Activated effector memory CD4-positive, alpha-beta T cell treated with anti-CD3 and anti-CD28 coated beads, Interleukin-2, amount 50 U/mL, for 16 hours (primary cell): Measurements from ENCODE around the gene TTC32.

Experiments
- DNase-seq: peaks from one replicate; pipeline ENCODE4 v3.0.0-alpha.2; 2020

TTC32 gene

DNA sequence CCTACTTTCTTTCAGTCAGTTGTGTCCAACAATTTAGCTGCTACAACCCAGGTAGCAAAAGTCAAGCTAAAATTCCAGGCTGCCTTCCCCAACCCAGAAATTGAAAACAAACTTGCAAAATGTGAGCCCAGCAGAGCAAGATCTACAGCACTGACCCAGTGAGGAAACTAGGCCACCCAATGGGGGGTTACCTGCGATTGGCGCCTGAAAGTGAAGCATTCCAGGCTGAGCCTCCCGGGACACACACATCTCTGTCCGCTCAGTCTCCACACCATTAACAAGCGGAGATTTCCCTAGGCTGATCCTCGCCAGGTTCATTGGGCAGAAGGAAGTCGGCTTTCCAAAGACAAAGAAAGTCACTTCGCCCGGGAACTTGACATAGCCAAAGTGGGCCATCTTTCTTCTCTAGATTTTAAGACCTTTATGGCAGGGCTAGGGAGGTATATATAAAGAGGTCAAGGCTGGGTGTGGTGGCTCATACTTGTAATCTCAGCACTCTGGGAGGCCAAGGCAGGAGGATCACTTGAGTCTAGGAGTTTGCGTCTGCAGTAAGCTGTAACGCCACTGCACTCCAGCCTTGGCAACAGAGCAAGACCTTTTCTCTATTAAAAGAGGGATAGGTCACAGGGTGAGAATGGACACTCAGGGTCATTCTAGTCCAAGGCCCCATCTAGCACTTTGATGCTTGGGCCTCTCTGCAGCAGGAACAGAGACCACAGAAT, 53.6 kb downstream of the TTC32 start:
- no peak for DNase-seq

DNA sequence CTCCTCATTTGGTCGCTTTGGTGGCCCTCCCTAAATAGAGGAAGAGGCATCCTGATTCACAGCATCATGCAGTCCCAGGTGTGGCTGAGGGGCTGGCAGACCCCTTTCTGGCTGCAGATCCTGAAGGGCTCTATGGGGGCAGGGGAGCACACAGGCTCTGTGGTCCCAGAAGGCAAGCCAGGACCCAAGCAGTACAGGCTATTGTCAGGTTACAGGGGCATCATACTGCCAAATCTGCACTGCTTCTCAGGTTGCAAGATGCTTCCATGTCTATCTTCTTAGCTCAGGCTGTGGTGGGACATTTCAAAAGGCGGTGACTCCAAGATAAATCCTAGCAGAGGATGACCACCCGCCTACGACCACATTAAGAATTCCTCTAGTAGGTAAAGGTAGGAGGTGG, 54.3 kb downstream of the TTC32 start:
- no peak for DNase-seq
